Erythroblast (primary cell): ENCODE results near the gene OTOG.

Experiments used
- GATA1 ChIP-seq: IDR thresholded peaks from 2 replicates; pipeline ENCODE4 v1.6.1; 2011; ENCODE audit warnings: low read depth, mild to moderate bottlenecking, control low read depth, low read length, moderate library complexity
- POLR2A ChIP-seq: IDR thresholded peaks from 2 replicates; pipeline ENCODE4 v1.6.1; 2011; ENCODE audit warnings: mild to moderate bottlenecking, low read length

DNA sequence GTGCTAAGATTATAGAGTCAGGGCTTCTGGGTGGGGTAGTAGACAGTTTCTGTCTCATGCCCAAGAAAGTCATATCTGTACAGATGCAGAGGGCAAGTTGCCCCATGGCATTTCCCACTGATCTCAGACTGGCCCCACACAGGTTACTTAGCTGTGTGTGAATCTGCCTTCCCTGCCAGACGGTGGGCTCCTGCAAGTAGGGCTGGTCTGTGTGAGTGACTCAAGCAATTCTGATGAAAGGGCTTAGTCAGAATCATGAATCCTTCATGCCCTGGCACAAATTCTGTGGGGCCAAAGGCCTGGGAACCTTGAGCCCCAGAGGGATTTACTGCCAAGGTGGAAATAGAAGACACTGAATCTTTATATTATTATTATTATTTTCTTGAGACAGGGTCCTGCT lies 33.2 kb upstream of the OTOG start:
- TF ChIP-seq POLR2A (no peak), GATA1 (no peak)
